ENCODE results near the gene PLTP. TPM values are rescaled to one million over a fixed set of nuclear protein-coding genes. Genes with fewer than 3 reads are reported as not detected.

The PLTP gene
- total RNA-seq, 1 donor from 2014 or later = 58.1 TPM

DNA sequence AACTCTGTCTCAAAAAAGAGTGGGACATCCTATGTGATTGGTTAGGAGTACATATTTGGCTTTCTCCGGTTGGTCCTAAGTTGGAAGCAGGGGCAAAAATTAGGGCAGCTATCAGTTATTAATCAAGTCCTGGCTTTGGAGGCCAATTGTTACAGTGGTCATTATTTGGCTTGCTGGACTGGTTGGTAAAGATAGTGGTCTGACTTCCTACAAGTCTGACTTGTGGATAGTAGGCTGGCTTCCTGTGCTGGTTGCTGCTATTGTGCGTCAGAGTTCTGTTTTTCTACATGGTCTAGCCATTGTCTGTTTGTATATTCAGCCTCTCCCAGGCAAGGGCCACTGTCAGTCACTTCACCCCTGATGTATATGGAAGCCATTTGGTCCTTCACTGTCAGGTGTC is 61.7 kb downstream of the PLTP start:
- DNase-seq (ENCODE audit: low spot score in 2 of 2, unreplicated experiment in 2 of 2) = no peak
- Mint-ChIP-seq H3K27ac (no peak overlapping the region), H3K9me3 (no peaks in the 10 kb centered on the region), H3K36me3 (peaks cover 15% of the 10 kb centered on the region), H3K4me1 (no peaks in the 10 kb centered on the region), H3K4me3 (no peak overlapping the region), H3K27me3 (ENCODE audit: low read depth) (no peaks in the 10 kb centered on the region)
- TF ChIP-seq, protein P1, sequence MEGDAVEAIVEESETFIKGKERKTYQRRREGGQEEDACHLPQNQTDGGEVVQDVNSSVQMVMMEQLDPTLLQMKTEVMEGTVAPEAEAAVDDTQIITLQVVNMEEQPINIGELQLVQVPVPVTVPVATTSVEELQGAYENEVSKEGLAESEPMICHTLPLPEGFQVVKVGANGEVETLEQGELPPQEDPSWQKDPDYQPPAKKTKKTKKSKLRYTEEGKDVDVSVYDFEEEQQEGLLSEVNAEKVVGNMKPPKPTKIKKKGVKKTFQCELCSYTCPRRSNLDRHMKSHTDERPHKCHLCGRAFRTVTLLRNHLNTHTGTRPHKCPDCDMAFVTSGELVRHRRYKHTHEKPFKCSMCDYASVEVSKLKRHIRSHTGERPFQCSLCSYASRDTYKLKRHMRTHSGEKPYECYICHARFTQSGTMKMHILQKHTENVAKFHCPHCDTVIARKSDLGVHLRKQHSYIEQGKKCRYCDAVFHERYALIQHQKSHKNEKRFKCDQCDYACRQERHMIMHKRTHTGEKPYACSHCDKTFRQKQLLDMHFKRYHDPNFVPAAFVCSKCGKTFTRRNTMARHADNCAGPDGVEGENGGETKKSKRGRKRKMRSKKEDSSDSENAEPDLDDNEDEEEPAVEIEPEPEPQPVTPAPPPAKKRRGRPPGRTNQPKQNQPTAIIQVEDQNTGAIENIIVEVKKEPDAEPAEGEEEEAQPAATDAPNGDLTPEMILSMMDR (IDR thresholded peaks at IDR 0.05; ENCODE audit: unreplicated experiment) = no peak

DNA sequence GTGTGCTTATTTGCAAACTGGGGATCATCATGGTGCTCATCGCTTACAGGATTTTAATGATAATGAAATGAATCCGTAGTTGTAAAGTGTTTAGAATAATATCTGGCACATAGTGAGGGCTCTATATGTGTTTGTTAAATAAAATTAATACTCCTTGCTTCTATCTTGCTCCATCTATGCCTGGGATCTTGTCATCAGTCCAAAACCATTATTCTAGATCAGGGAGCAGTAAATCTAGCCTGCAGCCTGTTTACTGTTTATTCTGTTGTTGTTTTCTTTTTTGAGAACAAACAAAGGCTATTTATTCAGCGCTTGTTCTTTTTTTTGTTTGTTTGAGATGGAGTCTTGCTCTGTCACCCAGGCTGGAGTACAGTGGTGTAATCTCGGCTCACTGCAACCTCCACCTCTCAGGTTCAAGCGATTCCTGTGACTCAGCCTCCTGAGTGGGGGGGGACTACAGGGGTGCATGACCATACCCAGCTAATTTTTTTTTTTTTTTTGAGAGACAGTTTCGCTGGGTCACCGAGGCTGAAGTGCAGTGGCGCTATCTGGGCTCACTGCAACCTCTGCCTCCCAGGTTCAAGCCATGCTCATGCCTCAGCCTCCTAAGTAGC is 62.9 kb downstream of the PLTP start:
- Mint-ChIP-seq H3K4me1 (no peaks in the 10 kb centered on the region), H3K27me3 (ENCODE audit: low read depth) (no peaks in the 10 kb centered on the region), H3K9me3 (no peaks in the 10 kb centered on the region), H3K4me3 (no peak overlapping the region), H3K27ac (no peak overlapping the region), H3K36me3 (peaks cover 19% of the 10 kb centered on the region)
- no peak for DNase-seq (ENCODE audit: low spot score in 2 of 2, unreplicated experiment in 2 of 2)
- TF ChIP-seq, protein P1 (IDR thresholded peaks at IDR 0.05; ENCODE audit: unreplicated experiment) = no peak

Other genes with a start within 250 kb of the PLTP start
- gene WFDC11, start 241.9 kb downstream of the PLTP start, total RNA-seq = not detected in 3 replicates
- gene WFDC13, start 210.1 kb downstream of the PLTP start, total RNA-seq = not detected in 3 replicates
- gene WFDC10B, start 207.1 kb downstream of the PLTP start, total RNA-seq = not detected in 3 replicates
- gene SPINT4, start 189.8 kb downstream of the PLTP start, total RNA-seq = not detected in 3 replicates
- gene WFDC3, start 120.3 kb downstream of the PLTP start, total RNA-seq = 0.45 TPM in 1 of 3 replicates, not detected in the others
- 25.9 to 28.9 TPM (median 26.5 TPM) in 3 replicates for gene DNTTIP1, start 120.2 kb downstream of the PLTP start, total RNA-seq
- 48.1 to 50.2 TPM (median 48.3 TPM) in 3 replicates for gene UBE2C, start 99.5 kb downstream of the PLTP start, total RNA-seq
- 0.54 to 0.79 TPM in 2 of 3 replicates, not detected in the other for gene TNNC2, start 84.8 kb downstream of the PLTP start, total RNA-seq
- gene SNX21, start 78.4 kb downstream of the PLTP start, total RNA-seq = 15.8 to 21.0 TPM (median 17.3 TPM) in 3 replicates
- 19.8 to 20.9 TPM (median 20.6 TPM) in 3 replicates for gene ACOT8, start 54.8 kb downstream of the PLTP start, total RNA-seq
- gene ZSWIM3, start 54.5 kb downstream of the PLTP start, total RNA-seq = 3.7 to 4.6 TPM (median 4.4 TPM) in 3 replicates
- gene ZSWIM1, start 30.9 kb downstream of the PLTP start, total RNA-seq = 12.0 to 12.8 TPM (median 12.6 TPM) in 3 replicates
- gene SPATA25, start 24.5 kb downstream of the PLTP start, total RNA-seq = 3.2 to 4.0 TPM (median 3.4 TPM) in 3 replicates
- 7.2 to 8.3 TPM (median 8.1 TPM) in 3 replicates for gene NEURL2, start 20.9 kb downstream of the PLTP start, total RNA-seq
- gene CTSA, start 20.8 kb downstream of the PLTP start, total RNA-seq = 74.4 to 86.7 TPM (median 78.8 TPM) in 3 replicates
- gene PCIF1, start 22.5 kb upstream of the PLTP start, total RNA-seq = 43.7 to 45.2 TPM (median 44.4 TPM) in 3 replicates
- 31.1 to 33.5 TPM (median 31.6 TPM) in 3 replicates for gene ZNF335, start 60.0 kb upstream of the PLTP start, total RNA-seq
- 0.11 TPM in 1 of 3 replicates, not detected in the others for gene MMP9, start 96.8 kb upstream of the PLTP start, total RNA-seq
- gene SLC12A5, start 117.1 kb upstream of the PLTP start, total RNA-seq = 6.9 to 9.1 TPM (median 7.7 TPM) in 3 replicates
- gene NCOA5, start 177.8 kb upstream of the PLTP start, total RNA-seq = 37.1 to 41.2 TPM (median 40.2 TPM) in 3 replicates
- gene CD40, start 206.2 kb upstream of the PLTP start, total RNA-seq = 3.8 to 5.0 TPM (median 4.3 TPM) in 3 replicates

All from mesothelial cell of epicardium (in vitro differentiated cells).